Ishikawa (cell line): ENCODE results near the gene RBMXL2.

Source experiments
- EGR1 ChIP-seq: IDR thresholded peaks from 2 replicates; pipeline ENCODE4 v1.6.1; 2012
- FOXM1 ChIP-seq: IDR thresholded peaks from 2 replicates; pipeline ENCODE4 v1.6.1; 2012; ENCODE audit warnings: low read depth, borderline replicate concordance
- TAF1 ChIP-seq: IDR thresholded peaks from 2 replicates; pipeline ENCODE4 v1.6.1; 2012; ENCODE audit warnings: low read depth, mild to moderate bottlenecking

DNA sequence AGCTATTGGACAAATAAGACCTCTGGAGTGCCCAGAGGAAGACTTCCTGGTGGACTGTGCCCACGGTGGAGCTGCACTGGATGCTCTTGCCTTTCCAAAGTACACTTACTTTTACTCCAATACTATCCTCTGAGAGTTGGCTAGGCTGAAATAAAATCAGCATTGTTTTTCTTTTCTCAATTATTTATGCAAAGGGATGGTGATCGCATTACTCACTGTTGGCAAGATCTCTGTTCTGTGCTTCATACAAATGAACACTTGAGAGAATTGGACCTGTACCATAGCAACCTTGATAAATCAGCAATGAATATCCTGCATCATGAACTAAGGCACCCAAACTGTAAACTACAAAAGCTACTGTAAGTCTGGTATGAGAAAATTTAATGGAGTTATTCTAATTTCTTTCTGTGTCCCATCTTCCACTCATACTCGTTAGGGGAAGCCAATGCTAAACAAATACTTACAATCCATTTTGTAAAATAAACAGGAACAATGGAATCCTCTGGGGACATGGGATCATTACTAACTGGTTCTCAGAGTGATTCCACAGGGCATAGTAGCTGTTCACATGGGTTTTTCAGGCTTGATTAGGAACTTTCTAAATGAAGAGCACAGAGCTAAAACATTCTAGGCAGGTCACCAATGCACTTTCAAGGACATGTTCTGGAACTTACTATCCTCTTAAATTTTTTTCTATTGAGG is 42.2 kb upstream of the RBMXL2 start:
- TF ChIP-seq TAF1 (no peak), EGR1 (no peak), FOXM1 (no peak)
